ENCODE results near the gene PDLIM3. TPM values are rescaled to one million over a fixed set of nuclear protein-coding genes. Genes with fewer than 3 reads are reported as not detected.

PDLIM3 gene
- polyA plus RNA-seq, 1 of the 3 experiments (the other 2 are of a cell fraction) = 0.08 TPM

- POLR2A ChIA-PET = no interaction called here
- Histone ChIP-seq H3K27ac (ENCODE audit: low read depth in 2 of 2, low read length in 1 of 2) (no peak overlapping the region), H3F3A (replicated peaks; ENCODE audit: insufficient read depth) (peaks cover 10% of the 10 kb centered on the region), H4K20me1 (ENCODE audit: insufficient read depth) (no peaks in the 10 kb centered on the region), H3K36me3 (replicated peaks in 1 of 2; ENCODE audit: control insufficient read depth in 1 of 2, insufficient read depth in 2 of 2, low read length in 1 of 2) (no peaks in the 10 kb centered on the region), H3K79me2 (ENCODE audit: insufficient read depth) (no peaks in the 10 kb centered on the region), H2AFZ (ENCODE audit: low read depth) (no peak overlapping the region), H3K4me3 (ENCODE audit: low read depth in 2 of 2, low read length in 1 of 2) (no peak overlapping the region), H3K4me1 (ENCODE audit: control insufficient read depth in 1 of 2, insufficient read depth in 2 of 2, low read depth in 1 of 2, low read length in 1 of 2) (peaks cover 0 to 7% of the 10 kb centered on the region in 2 experiments; a peak in 2 of 4 replicates), H3K9ac (no peak overlapping the region), H3K9me3 (no peaks in the 10 kb centered on the region), H3K27me3 (ENCODE audit: insufficient read depth) (no peaks in the 10 kb centered on the region), H3K9me2 (no peaks in the 10 kb centered on the region), H3K4me2 (no peak overlapping the region)
- CTCF ChIA-PET = interaction anchor here (1.2 to 2.5 kb wide), 2 partner anchors 128 to 568 kb away, joined by 5 to 8 read pairs; no protein-coding TSS in a partner anchor
- no peak for DNase-seq
- TF ChIP-seq GATA2 (CRISPR knock-in tag; IDR thresholded peaks at IDR 0.05) = no peak
- no peak for TF ChIP-seq RFX5 (IDR thresholded peaks at IDR 0.05; ENCODE audit: low read length)
- TF ChIP-seq SMC3 (IDR thresholded peaks at IDR 0.05; ENCODE audit: low read depth, low read length) = no peak
- no peak for TF ChIP-seq SIN3A (IDR thresholded peaks at IDR 0.05; ENCODE audit: borderline replicate concordance, low read depth, low read length)
- TF ChIP-seq NFIC (IDR thresholded peaks at IDR 0.05; ENCODE audit: borderline replicate concordance) = no peak
- TF ChIP-seq YY1 (IDR thresholded peaks at IDR 0.05; ENCODE audit: low read depth) = no peak
- TF ChIP-seq JUND (IDR thresholded peaks at IDR 0.05) = no peak
- TF ChIP-seq RXRA (IDR thresholded peaks at IDR 0.05; ENCODE audit: borderline replicate concordance, low read depth) = no peak
- no peak for TF ChIP-seq CTCF (IDR thresholded peaks at IDR 0.05)
- TF ChIP-seq FOXJ3 (CRISPR knock-in tag; IDR thresholded peaks at IDR 0.05) = no peak
- no peak for TF ChIP-seq ZBTB33 (IDR thresholded peaks at IDR 0.05; ENCODE audit: borderline replicate concordance, low read depth)
- TF ChIP-seq TCF12 (IDR thresholded peaks at IDR 0.05) = no peak
- no peak for TF ChIP-seq EP300 (IDR thresholded peaks at IDR 0.05; ENCODE audit: borderline replicate concordance in 1 of 2, low read depth in 1 of 2, low read length in 1 of 2)
- TF ChIP-seq ELF1 (IDR thresholded peaks at IDR 0.05) = no peak
- 71% methylated on average over 8 of the region's 9 CpGs for WGBS (ENCODE audit: low lambda C conversion rate)
Measured at GRCh38 chr4:185469580-185470154, 65.6 kb downstream of the PDLIM3 start.

- no peaks in the 10 kb centered on the region for H3K9me3 ChIP-seq
Measured at GRCh38 chr4:185468999-185469398, 66.3 kb downstream of the PDLIM3 start.

More at GRCh38 chr4:185468999-185469398, 66.3 kb downstream of the PDLIM3 start:
- Histone ChIP-seq H3K4me3 (ENCODE audit: low read depth in 2 of 2, low read length in 1 of 2) (no peak overlapping the region), H3K36me3 (replicated peaks in 1 of 2; ENCODE audit: control insufficient read depth in 1 of 2, insufficient read depth in 2 of 2, low read length in 1 of 2) (no peaks in the 10 kb centered on the region), H2AFZ (ENCODE audit: low read depth) (no peak overlapping the region), H3F3A (replicated peaks; ENCODE audit: insufficient read depth) (peaks cover 10% of the 10 kb centered on the region), H4K20me1 (ENCODE audit: insufficient read depth) (no peaks in the 10 kb centered on the region), H3K9ac (no peak overlapping the region), H3K27me3 (ENCODE audit: insufficient read depth) (no peaks in the 10 kb centered on the region), H3K4me1 (ENCODE audit: control insufficient read depth in 1 of 2, insufficient read depth in 2 of 2, low read depth in 1 of 2, low read length in 1 of 2) (peaks cover 0 to 7% of the 10 kb centered on the region in 2 experiments; a peak in 2 of 4 replicates), H3K27ac (ENCODE audit: low read depth in 2 of 2, low read length in 1 of 2) (no peak overlapping the region), H3K79me2 (ENCODE audit: insufficient read depth) (no peaks in the 10 kb centered on the region), H3K9me2 (no peaks in the 10 kb centered on the region), H3K4me2 (no peak overlapping the region)
- POLR2A ChIA-PET = no interaction called here
- TF ChIP-seq MXI1 (IDR thresholded peaks at IDR 0.05; ENCODE audit: low read depth, low read length) (no peak), FOSL2 (IDR thresholded peaks at IDR 0.05; ENCODE audit: borderline replicate concordance, low read depth) (no peak), YY1 (IDR thresholded peaks at IDR 0.05; ENCODE audit: low read depth) (no peak), TCF12 (IDR thresholded peaks at IDR 0.05) (no peak), SMC3 (IDR thresholded peaks at IDR 0.05; ENCODE audit: low read depth, low read length) (no peak), USF2 (IDR thresholded peaks at IDR 0.05; ENCODE audit: borderline replicate concordance, low read depth, low read length) (no peak), FOXJ3 (CRISPR knock-in tag; IDR thresholded peaks at IDR 0.05) (no peak)
- WGBS (ENCODE audit: low lambda C conversion rate) = 55% methylated on average over 2 of the region's 2 CpGs
- CTCF ChIA-PET = interaction anchor here (2.5 kb wide), 1 partner anchor 128 kb away, joined by 8 read pairs; no protein-coding TSS in a partner anchor
- DNase-seq = no peak
